HG03139 (cell line): ENCODE results near the gene UTS2.

Experiments used
- ATAC-seq: cut with Tn5 transposase; IDR thresholded peaks from one replicate; pipeline ENCODE4 v1.9.1; 2021; ENCODE audit not compliant: unreplicated experiment

The UTS2 gene

DNA sequence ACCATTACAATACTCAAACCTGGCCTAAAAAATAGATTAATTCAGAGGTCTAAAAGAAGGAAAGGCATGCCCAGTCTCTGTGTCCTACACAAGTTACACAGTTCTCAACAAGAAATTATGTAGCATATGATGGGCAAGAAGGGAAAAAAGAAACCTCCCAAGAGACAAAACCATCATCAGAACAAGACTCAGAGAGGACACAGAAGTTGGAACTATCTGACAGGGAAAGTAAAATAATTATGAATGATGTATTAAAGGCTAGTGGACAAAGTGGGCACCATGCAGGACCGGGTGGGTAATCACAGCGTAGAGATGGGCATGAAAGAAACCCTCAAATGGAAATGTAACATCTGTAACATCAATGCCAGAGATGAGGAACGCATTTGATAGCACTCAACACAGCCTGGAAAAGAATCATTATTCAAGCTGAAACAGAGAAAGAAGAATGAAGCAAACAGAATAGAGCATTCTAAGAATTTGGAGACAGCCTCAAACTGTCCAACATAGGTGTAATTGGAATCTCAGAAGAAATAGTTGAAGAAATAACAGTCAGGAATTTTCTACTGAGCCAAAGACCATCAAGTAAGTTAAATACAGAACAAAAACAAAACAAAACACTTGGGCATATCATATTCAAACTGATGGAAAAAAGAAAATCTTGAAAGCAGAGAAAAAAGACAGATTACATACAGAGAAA lies 39.0 kb downstream of the UTS2 start:
- ATAC-seq, result no peak

DNA sequence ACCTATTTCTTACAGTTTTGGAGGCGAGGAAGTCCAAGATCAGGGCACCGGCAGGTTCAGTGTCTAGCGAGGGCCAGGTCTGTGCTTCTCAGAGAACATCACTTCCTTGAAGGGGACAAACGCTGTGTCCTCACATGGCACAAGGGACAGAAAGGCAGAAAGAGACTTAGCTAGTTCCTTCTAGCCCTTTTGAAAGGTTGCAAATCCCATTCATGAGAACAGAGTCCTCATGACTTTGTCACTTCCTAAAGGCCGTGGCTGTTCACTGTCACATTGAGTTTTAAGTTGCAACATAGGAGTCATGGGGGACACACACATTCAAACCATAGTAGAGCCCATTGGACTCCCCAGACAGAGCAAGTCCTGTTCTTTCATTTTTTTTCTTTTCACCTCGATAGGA lies 41.4 kb downstream of the UTS2 start:
- no peak for ATAC-seq

DNA sequence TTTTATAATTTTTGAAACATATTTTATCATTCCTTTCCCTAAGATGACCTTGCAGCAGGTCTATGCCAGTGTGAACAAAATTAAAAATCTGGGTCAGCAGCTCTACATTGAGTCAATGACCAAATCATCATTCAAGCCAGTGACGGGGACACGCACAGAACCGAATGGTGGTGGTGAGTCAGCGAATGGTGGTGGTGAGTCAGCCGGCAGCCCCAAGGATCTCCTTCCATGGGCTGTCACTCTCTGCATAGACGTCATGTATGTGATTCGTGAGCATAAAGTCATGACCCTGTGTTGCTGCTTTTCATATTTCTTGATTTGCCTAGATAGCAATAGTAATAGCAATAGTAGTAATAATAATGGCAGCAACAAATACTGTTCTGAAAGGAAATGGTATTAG lies 42.5 kb downstream of the UTS2 start:
- ATAC-seq, result no peak

DNA sequence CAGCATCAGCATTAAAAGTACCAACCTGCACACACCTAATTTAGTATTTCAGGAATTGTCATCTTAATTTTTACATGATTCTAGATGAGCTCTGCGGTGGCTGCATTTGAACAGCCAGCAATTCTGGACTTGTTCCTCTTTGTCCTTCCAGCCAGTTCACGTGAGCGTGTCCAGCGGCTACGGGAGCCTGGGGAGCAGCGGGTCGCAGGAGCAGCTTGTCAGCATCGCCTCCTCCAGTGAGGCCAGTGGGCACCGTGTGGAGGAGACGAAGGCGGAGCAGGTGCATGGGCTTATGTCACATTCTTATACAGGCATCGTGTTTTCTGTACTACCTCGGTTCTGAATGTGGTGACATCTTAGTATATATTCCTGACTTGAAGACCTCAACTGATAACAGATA lies 43.1 kb downstream of the UTS2 start:
- ATAC-seq, result no peak

DNA sequence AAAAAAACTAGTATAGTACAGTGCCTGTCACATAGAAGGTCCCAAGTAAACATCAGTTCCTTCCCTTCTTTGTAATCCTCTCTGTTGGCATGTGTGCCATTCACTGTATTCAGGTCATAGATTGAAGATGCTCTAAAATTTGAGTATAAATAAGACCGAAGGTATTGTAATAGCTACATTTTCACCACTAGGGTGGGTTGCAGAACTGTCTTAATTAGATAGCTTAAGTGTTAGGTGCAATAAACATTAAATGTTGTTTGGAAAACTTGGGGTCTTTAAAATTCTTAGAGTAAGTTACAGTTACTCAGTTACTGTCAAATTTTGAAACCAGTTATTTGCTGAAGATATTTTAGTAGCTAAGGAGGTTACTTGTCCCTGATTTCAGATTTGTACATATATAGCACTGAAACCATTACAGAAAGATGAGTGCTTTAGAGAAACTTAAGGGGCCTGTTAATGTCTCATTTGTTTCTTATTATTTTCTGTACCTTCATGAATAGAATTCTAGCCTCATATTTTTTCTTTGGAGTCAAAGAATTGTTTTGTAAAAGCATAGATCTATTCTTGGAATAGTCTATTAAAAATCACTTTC lies 44.5 kb downstream of the UTS2 start:
- no peak for ATAC-seq

DNA sequence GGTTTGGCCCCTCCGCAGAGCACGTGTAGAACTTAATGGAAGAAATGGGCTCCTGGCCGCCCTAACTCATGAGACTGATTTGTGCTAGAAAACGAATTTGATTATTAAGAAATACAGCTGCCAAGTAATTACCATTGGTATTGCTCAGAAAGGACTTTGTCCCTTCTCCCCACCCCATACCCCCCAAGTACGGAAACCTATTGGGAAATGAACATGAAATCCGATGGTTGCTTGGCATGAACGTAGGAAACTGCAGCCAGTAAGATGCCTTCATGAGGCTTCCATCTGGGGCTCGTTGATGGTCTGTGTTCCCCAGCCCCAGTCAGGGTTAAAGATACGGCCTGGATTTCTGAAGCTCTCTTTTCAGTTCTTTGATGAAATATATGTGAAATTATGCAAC lies 47.4 kb downstream of the UTS2 start:
- no peak for ATAC-seq
